Measurements from ENCODE around the gene TUBGCP3.

Gene TUBGCP3

GRCh38 chr13:112456138-112457056, 131.6 kb downstream of the TUBGCP3 start:
- no peak for FAIRE-seq
- DNase-seq (ENCODE audit: insufficient read length, low spot score), result no peak

GRCh38 chr13:112455476-112456059, 132.4 kb downstream of the TUBGCP3 start:
- FAIRE-seq (no peak), DNase-seq (ENCODE audit: insufficient read length, low spot score) (no peak)

GRCh38 chr13:112454648-112455334, 133.2 kb downstream of the TUBGCP3 start:
- no peak for FAIRE-seq
- no peak for DNase-seq (ENCODE audit: insufficient read length, low spot score)

GRCh38 chr13:112453874-112454647, 133.9 kb downstream of the TUBGCP3 start:
- FAIRE-seq, result no peak
- DNase-seq (ENCODE audit: insufficient read length, low spot score), result no peak

- DNase-seq (ENCODE audit: insufficient read length, low spot score) (no peak), FAIRE-seq (no peak)
Measured at GRCh38 chr13:112453207-112453829, 134.6 kb downstream of the TUBGCP3 start.

- DNase-seq (ENCODE audit: insufficient read length, low spot score) (no peak), FAIRE-seq (no peak)
Measured at GRCh38 chr13:112452380-112453206, 135.4 kb downstream of the TUBGCP3 start.

- no peak for DNase-seq (ENCODE audit: insufficient read length, low spot score)
- no peak for FAIRE-seq
Measured at GRCh38 chr13:112451512-112452379, 136.2 kb downstream of the TUBGCP3 start.

GRCh38 chr13:112450904-112451240, 137.1 kb downstream of the TUBGCP3 start:
- DNase-seq (ENCODE audit: insufficient read length, low spot score), result no peak

GRCh38 chr13:112450118-112450903, 137.6 kb downstream of the TUBGCP3 start:
- DNase-seq (ENCODE audit: insufficient read length, low spot score) (no peak), FAIRE-seq (no peak)

More at GRCh38 chr13:112450904-112451240, 137.1 kb downstream of the TUBGCP3 start:
- FAIRE-seq, result no peak

GRCh38 chr13:112449545-112449930, 138.4 kb downstream of the TUBGCP3 start:
- no peak for FAIRE-seq

GRCh38 chr13:112448621-112449544, 139.1 kb downstream of the TUBGCP3 start:
- FAIRE-seq, result no peak

More at GRCh38 chr13:112449545-112449930, 138.4 kb downstream of the TUBGCP3 start:
- no peak for DNase-seq (ENCODE audit: insufficient read length, low spot score)

GRCh38 chr13:112447761-112448603, 140.0 kb downstream of the TUBGCP3 start:
- FAIRE-seq, result no peak
- DNase-seq (ENCODE audit: insufficient read length, low spot score), result no peak

More at GRCh38 chr13:112448621-112449544, 139.1 kb downstream of the TUBGCP3 start:
- no peak for DNase-seq (ENCODE audit: insufficient read length, low spot score)

GRCh38 chr13:112447306-112447705, 140.6 kb downstream of the TUBGCP3 start:
- no peak for FAIRE-seq
- no peak for DNase-seq (ENCODE audit: insufficient read length, low spot score)

- DNase-seq (ENCODE audit: insufficient read length, low spot score) (no peak), FAIRE-seq (no peak)
Measured at GRCh38 chr13:112446867-112447266, 141.1 kb downstream of the TUBGCP3 start.

- DNase-seq (ENCODE audit: insufficient read length, low spot score) (no peak), FAIRE-seq (no peak)
Measured at GRCh38 chr13:112446347-112446861, 141.5 kb downstream of the TUBGCP3 start.

All from HTR-8/SVneo (cell line).